ENCODE data around the gene VARS1.
A peak's percentile ranks its signal among the peaks of the same experiment; 100 is the strongest.
"Not testable (repeated sequence)": the region's sequence is repeated elsewhere in the genome, so short reads cannot be mapped to it uniquely, and the experiment has no call there.

Gene VARS1

GRCh38 chr6:31831350-31832215 is 36.0 kb upstream of the VARS1 start:
- Histone ChIP-seq H3K4me1 (ENCODE audit: control insufficient read depth, insufficient read depth, low read length) (peaks cover 6% of the 10 kb centered on the region; the same call in 1 of the 2 replicates), H3K27me3 (ENCODE audit: control insufficient read depth, insufficient read depth, low read length) (no peaks in the 10 kb centered on the region), H3K36me3 (ENCODE audit: control insufficient read depth, insufficient read depth, low read length) (peaks cover 10% of the 10 kb centered on the region), H3K9ac (ENCODE audit: low read depth, low read length) (no peak overlapping the region), H3K27ac (ENCODE audit: low read depth, low read length) (no peak overlapping the region), H3K4me3 (ENCODE audit: low read depth, low read length) (peak overlapping the region; percentile 71; the same call in 1 of the 2 replicates), H3K9me3 (ENCODE audit: control insufficient read depth, insufficient read depth, low read length) (no peaks in the 10 kb centered on the region)

GRCh38 chr6:31830886-31831335 is 35.4 kb upstream of the VARS1 start:
- no peak overlapping the region for H3K27ac ChIP-seq (ENCODE audit: low read depth, low read length)
- H3K4me1 ChIP-seq (ENCODE audit: control insufficient read depth, insufficient read depth, low read length), result peaks cover 6% of the 10 kb centered on the region

DNA sequence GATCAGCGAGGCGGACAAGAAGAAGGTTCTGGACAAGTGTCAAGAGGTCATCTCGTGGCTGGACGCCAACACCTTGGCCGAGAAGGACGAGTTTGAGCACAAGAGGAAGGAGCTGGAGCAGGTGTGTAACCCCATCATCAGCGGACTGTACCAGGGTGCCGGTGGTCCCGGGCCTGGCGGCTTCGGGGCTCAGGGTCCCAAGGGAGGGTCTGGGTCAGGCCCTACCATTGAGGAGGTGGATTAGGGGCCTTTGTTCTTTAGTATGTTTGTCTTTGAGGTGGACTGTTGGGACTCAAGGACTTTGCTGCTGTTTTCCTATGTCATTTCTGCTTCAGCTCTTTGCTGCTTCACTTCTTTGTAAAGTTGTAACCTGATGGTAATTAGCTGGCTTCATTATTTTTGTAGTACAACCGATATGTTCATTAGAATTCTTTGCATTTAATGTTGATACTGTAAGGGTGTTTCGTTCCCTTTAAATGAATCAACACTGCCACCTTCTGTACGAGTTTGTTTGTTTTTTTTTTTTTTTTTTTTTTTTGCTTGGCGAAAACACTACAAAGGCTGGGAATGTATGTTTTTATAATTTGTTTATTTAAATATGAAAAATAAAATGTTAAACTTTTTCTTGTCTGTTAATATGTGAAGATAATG is 34.2 kb upstream of the VARS1 start:
- H3K4me1 ChIP-seq (ENCODE audit: control insufficient read depth, insufficient read depth, low read length), result peaks cover 16% of the 10 kb centered on the region
- no peaks in the 10 kb centered on the region for H3K9me3 ChIP-seq (ENCODE audit: control insufficient read depth, insufficient read depth, low read length)
- H3K27me3 ChIP-seq (ENCODE audit: control insufficient read depth, insufficient read depth, low read length), result no peaks in the 10 kb centered on the region
- H3K27ac ChIP-seq (ENCODE audit: low read depth, low read length), result no peak overlapping the region
- H3K9ac ChIP-seq (ENCODE audit: low read depth, low read length), result 0 out of 2 replicates have a peak overlapping the region, but pooled peaks have one; percentile 0
- H3K4me3 ChIP-seq (ENCODE audit: low read depth, low read length), result peak overlapping the region; percentile 71
- H3K36me3 ChIP-seq (ENCODE audit: control insufficient read depth, insufficient read depth, low read length), result no peaks in the 10 kb centered on the region

More at GRCh38 chr6:31830886-31831335, 35.4 kb upstream of the VARS1 start:
- H3K9ac ChIP-seq (ENCODE audit: low read depth, low read length), result no peak overlapping the region
- H3K4me3 ChIP-seq (ENCODE audit: low read depth, low read length), result peak overlapping the region; percentile 71
- H3K36me3 ChIP-seq (ENCODE audit: control insufficient read depth, insufficient read depth, low read length), result peaks cover 3% of the 10 kb centered on the region
- no peaks in the 10 kb centered on the region for H3K27me3 ChIP-seq (ENCODE audit: control insufficient read depth, insufficient read depth, low read length)
- no peaks in the 10 kb centered on the region for H3K9me3 ChIP-seq (ENCODE audit: control insufficient read depth, insufficient read depth, low read length)

GRCh38 chr6:31827286-31828079 is 31.9 kb upstream of the VARS1 start, which contains the start of gene HSPA1B:
HSPA1B (plus strand) TSS chr6:31827738; CDS start chr6:31827951, 213 bp downstream.
- H3K27me3 ChIP-seq (ENCODE audit: control insufficient read depth, insufficient read depth, low read length), result no peaks in the 10 kb centered on the region
- peak within 1 kb of the TSS; percentile 95 for H3K27ac ChIP-seq (ENCODE audit: low read depth, low read length)
- peak within 1 kb of the TSS; percentile 86 for H3K4me3 ChIP-seq (ENCODE audit: low read depth, low read length)
- H3K9me3 ChIP-seq (ENCODE audit: control insufficient read depth, insufficient read depth, low read length), result no peaks in the 10 kb centered on the region
- H3K4me1 ChIP-seq (ENCODE audit: control insufficient read depth, insufficient read depth, low read length), result peaks cover 18% of the 10 kb centered on the region
- H3K9ac ChIP-seq (ENCODE audit: low read depth, low read length), result peak within 1 kb of the TSS; percentile 63
- H3K36me3 ChIP-seq (ENCODE audit: control insufficient read depth, insufficient read depth, low read length), result no peaks in the 10 kb centered on the region

DNA sequence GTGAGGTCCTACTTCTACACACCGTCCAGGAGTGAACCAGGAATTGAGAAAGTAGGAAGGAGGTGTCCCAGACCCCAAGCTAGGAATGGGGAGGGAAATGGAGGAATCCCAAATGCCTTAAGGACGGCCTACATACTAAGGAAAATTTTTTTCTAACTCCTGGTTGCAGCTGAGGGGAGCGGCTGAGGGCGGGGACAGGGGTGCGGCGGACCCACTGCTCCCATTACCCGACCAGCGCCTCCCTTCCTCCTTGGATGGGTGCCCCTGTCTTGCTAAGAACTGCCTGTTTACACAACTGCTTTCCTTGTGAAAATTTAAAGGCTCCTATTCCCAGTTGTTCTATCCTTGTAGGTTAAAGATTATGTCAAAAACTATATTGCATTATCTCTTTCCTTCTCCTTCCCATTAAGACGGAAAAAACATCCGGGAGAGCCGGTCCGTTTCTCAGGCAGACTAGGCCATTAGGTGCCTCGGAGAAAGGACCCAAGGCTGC is 31.3 kb upstream of the VARS1 start:
- H3K27me3 ChIP-seq (ENCODE audit: control insufficient read depth, insufficient read depth, low read length), result no peaks in the 10 kb centered on the region
- H3K9me3 ChIP-seq (ENCODE audit: control insufficient read depth, insufficient read depth, low read length), result no peaks in the 10 kb centered on the region
- H3K4me3 ChIP-seq (ENCODE audit: low read depth, low read length), result peak overlapping the region; percentile 61
- H3K27ac ChIP-seq (ENCODE audit: low read depth, low read length), result peak overlapping the region; percentile 95
- peaks cover 18% of the 10 kb centered on the region for H3K4me1 ChIP-seq (ENCODE audit: control insufficient read depth, insufficient read depth, low read length)
- H3K36me3 ChIP-seq (ENCODE audit: control insufficient read depth, insufficient read depth, low read length), result no peaks in the 10 kb centered on the region
- peak overlapping the region; percentile 47 for H3K9ac ChIP-seq (ENCODE audit: low read depth, low read length)

- no peaks in the 10 kb centered on the region for H3K36me3 ChIP-seq (ENCODE audit: control insufficient read depth, insufficient read depth, low read length)
- no peaks in the 10 kb centered on the region for H3K9me3 ChIP-seq (ENCODE audit: control insufficient read depth, insufficient read depth, low read length)
- H3K27ac ChIP-seq (ENCODE audit: low read depth, low read length), result peak overlapping the region; percentile 67
- no peaks in the 10 kb centered on the region for H3K27me3 ChIP-seq (ENCODE audit: control insufficient read depth, insufficient read depth, low read length)
- peak overlapping the region; percentile 7; the same call in 1 of the 2 replicates for H3K9ac ChIP-seq (ENCODE audit: low read depth, low read length)
- H3K4me1 ChIP-seq (ENCODE audit: control insufficient read depth, insufficient read depth, low read length), result peaks cover 23% of the 10 kb centered on the region
- H3K4me3 ChIP-seq (ENCODE audit: low read depth, low read length), result 0 out of 2 replicates have a peak overlapping the region, but pooled peaks have one; percentile 28
Observed at GRCh38 chr6:31825553-31825952, 30.0 kb upstream of the VARS1 start.

DNA sequence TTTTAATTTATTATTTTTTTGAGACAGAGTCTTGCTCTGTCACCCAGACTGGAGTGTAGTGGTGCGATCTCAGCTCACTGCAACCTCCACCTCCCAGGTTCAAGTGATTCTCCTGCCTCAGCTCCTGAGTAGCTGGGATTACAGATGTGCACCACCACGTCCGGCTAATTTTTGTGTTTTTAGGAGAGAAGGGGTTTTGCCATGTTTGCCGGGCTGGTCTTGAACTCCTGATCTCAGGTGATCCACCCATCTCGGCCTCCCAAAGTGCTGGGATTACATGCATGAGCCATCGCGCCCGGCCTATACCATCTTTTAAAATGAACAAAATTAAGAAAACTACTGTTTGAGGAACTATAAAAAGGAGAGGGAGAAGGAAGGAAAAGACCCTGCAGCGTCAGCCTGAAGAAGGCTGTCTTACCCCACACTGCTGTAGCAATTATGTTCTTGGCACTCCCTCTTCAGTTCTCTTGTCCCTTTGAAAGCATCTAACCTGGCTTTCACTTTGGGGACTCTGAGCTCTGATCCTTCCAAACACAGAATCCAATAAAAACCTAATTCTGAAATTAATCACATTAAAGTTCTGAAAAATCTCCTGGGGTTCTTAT is 28.1 kb upstream of the VARS1 start:
- H3K4me3 ChIP-seq (ENCODE audit: low read depth, low read length); H3K27me3 ChIP-seq (ENCODE audit: control insufficient read depth, insufficient read depth, low read length); H3K36me3 ChIP-seq (ENCODE audit: control insufficient read depth, insufficient read depth, low read length); H3K9me3 ChIP-seq (ENCODE audit: control insufficient read depth, insufficient read depth, low read length); H3K27ac ChIP-seq (ENCODE audit: low read depth, low read length); H3K9ac ChIP-seq (ENCODE audit: low read depth, low read length): not testable (repeated sequence)
- H3K4me1 ChIP-seq (ENCODE audit: control insufficient read depth, insufficient read depth, low read length), result peaks cover 24% of the 10 kb centered on the region

GRCh38 chr6:31822036-31822821 is 26.7 kb upstream of the VARS1 start:
- H3K4me3 ChIP-seq (ENCODE audit: low read depth, low read length), result peak overlapping the region; percentile 70
- no peaks in the 10 kb centered on the region for H3K36me3 ChIP-seq (ENCODE audit: control insufficient read depth, insufficient read depth, low read length)
- peak overlapping the region; percentile 87 for H3K9ac ChIP-seq (ENCODE audit: low read depth, low read length)
- H3K9me3 ChIP-seq (ENCODE audit: control insufficient read depth, insufficient read depth, low read length), result no peaks in the 10 kb centered on the region
- no peaks in the 10 kb centered on the region for H3K27me3 ChIP-seq (ENCODE audit: control insufficient read depth, insufficient read depth, low read length)
- peaks cover 28% of the 10 kb centered on the region for H3K4me1 ChIP-seq (ENCODE audit: control insufficient read depth, insufficient read depth, low read length)
- H3K27ac ChIP-seq (ENCODE audit: low read depth, low read length), result peak overlapping the region; percentile 93

DNA sequence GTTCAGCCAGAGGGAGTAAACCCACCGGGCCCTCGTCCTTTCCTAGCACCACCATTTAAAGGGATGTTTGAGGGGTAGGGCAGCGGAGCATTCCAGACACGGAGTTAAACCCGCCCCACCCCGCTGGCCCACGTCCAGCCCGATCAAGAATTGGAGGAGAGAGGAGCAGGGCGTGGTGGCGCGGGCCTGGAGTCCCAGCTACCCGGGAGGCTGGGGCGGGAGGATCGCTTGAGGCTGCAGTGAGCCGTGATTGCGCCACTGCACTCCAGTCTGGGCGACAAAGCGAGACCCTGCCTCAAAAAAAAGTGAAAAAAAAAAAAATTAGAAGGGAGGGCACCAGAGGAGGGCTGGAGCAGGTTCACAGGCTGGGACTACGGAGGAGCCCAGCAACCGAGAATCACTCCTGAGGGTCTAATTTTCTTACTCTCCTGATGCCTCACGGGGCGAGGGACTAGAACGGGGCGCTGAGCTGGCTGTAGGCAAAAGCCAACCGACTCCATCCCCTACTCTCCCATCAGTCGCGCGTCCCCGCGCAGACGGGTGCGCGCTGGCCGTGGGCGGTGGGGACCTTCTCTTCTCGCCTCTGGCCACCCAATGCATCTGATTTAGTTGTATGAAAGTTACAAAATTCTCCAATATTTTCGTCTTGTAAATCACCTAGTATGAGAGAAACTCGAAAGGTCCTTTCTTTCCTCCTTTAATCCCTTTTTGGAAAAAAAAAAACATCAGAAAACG is 25.9 kb upstream of the VARS1 start:
- peak overlapping the region; percentile 70 for H3K4me3 ChIP-seq (ENCODE audit: low read depth, low read length)
- H3K27ac ChIP-seq (ENCODE audit: low read depth, low read length), result peak overlapping the region; percentile 93

More for the DNA sequence above, 25.9 kb upstream of the VARS1 start:
- Histone ChIP-seq H3K9me3 (ENCODE audit: control insufficient read depth, insufficient read depth, low read length) (no peaks in the 10 kb centered on the region), H3K4me1 (ENCODE audit: control insufficient read depth, insufficient read depth, low read length) (peaks cover 25% of the 10 kb centered on the region), H3K27me3 (ENCODE audit: control insufficient read depth, insufficient read depth, low read length) (no peaks in the 10 kb centered on the region), H3K9ac (ENCODE audit: low read depth, low read length) (peak overlapping the region; percentile 70), H3K36me3 (ENCODE audit: control insufficient read depth, insufficient read depth, low read length) (no peaks in the 10 kb centered on the region)

Measured in HUES48 (cell line).